OCI-LY7 (cell line): ENCODE measurements around the gene HDAC4. TPM values are rescaled to one million over a fixed set of nuclear protein-coding genes. Genes with fewer than 3 reads are reported as not detected.

ENCODE experiments used
- BruUV-seq: library from RNA; stranded (reverse); fragments of 400-500 nt; replicated peaks from 2 replicates; lab custom pipeline; 2021; lab: Mats Ljungman, UMichigan
- CTCF ChIA-PET: fragments of 300-600 bp; sonication (Branson Sonifier 250); formaldehyde crosslinking; loops from one replicate; lab custom pipeline; 2022; ENCODE audit warnings: antibody characterized with exemption; ENCODE audit not compliant: unreplicated experiment; lab: Charles Lee
- POLR2A ChIA-PET: fragments of 300-600 bp; sonication (Branson Sonifier 250); formaldehyde crosslinking; loops from one replicate; lab custom pipeline; 2022; ENCODE audit warnings: antibody characterized with exemption; lab: Charles Lee
- DNase-seq: peaks from one replicate; pipeline ENCODE4 v3.0.0-alpha.2; 2015; ENCODE audit warnings: low spot score
- H2AFZ ChIP-seq: fragments of 200-600 bp; sonication (generic), shearing (Covaris generic); 2 replicates; pipeline ENCODE4 v1.6.1; 2014; ENCODE audit warnings: mild to moderate bottlenecking, antibody characterized with exemption, low read length, moderate library complexity
- H3K27ac ChIP-seq: fragments of 200-600 bp; sonication (generic); 2 replicates; pipeline ENCODE4 v1.5.1; 2014; ENCODE audit warnings: mixed run types, low read depth, mild to moderate bottlenecking, moderate library complexity, low read length, inconsistent platforms; ENCODE audit not compliant: poor library complexity, severe bottlenecking
- H3K36me3 ChIP-seq: fragments of 200-600 bp; sonication (generic); 2 replicates; pipeline ENCODE4 v1.6.1; 2014; ENCODE audit warnings: mild to moderate bottlenecking, antibody characterized with exemption, low read length, moderate library complexity, mixed read lengths; ENCODE audit not compliant: insufficient read depth
- H3K4me1 ChIP-seq: fragments of 200-600 bp; sonication (generic); 2 replicates; pipeline ENCODE4 v1.5.1; 2014; ENCODE audit warnings: mild to moderate bottlenecking, low read length; ENCODE audit not compliant: insufficient read depth, poor library complexity, severe bottlenecking
- H3K4me2 ChIP-seq: fragments of 200-600 bp; sonication (generic); 2 replicates; pipeline ENCODE4 v1.6.1; 2014; ENCODE audit warnings: mild to moderate bottlenecking, low read length
- H3K4me3 ChIP-seq: fragments of 200-600 bp; sonication (generic); 2 replicates; pipeline ENCODE4 v1.5.1; 2014; ENCODE audit warnings: mild to moderate bottlenecking, low read depth, low read length; ENCODE audit not compliant: poor library complexity, severe bottlenecking
- H3K79me2 ChIP-seq: fragments of 200-600 bp; sonication (generic); 2 replicates; pipeline ENCODE4 v1.6.1; 2016; ENCODE audit warnings: low read depth, mild to moderate bottlenecking, low read length, moderate library complexity, mixed read lengths; ENCODE audit not compliant: insufficient read depth
- H3K9me2 ChIP-seq: fragments of 200-600 bp; sonication (generic); 2 replicates; pipeline ENCODE4 v1.6.1; 2016; ENCODE audit warnings: mild to moderate bottlenecking, low read length, mixed read lengths; ENCODE audit not compliant: insufficient read depth
- H3K9me3 ChIP-seq: fragments of 200-600 bp; sonication (generic); 2 replicates; pipeline ENCODE4 v1.6.1; 2014; ENCODE audit warnings: mild to moderate bottlenecking, mixed run types, low read length, mixed read lengths
- H4K20me1 ChIP-seq: fragments of 200-600 bp; sonication (generic); 2 replicates; pipeline ENCODE4 v1.6.1; 2014; ENCODE audit warnings: mild to moderate bottlenecking, antibody characterized with exemption, low read length, moderate library complexity, mixed read lengths; ENCODE audit not compliant: insufficient read depth
- CTCF ChIP-seq: fragments of 200-600 bp; sonication (generic); conservative IDR thresholded peaks from 2 replicates; pipeline ENCODE4 v1.5.1; 2014; ENCODE audit warnings: mild to moderate bottlenecking, antibody characterized with exemption, low read length, moderate library complexity, mixed read lengths
- EZH2phosphoT487 ChIP-seq: fragments of 200-600 bp; sonication (generic); IDR thresholded peaks from 2 replicates; pipeline ENCODE4 v1.6.1; 2018; ENCODE audit warnings: low read depth, borderline replicate concordance, mild to moderate bottlenecking, mixed run types, antibody characterized with exemption, low read length, moderate library complexity, mixed read lengths
- intact Hi-C: fragments of 100-400 bp; cut with micrococcal nuclease; formaldehyde crosslinking; loops from one replicate; pipeline ENCODE4 v1.10.0; 2022; ENCODE audit not compliant: unreplicated experiment
- total RNA-seq, 2 experiments: library from RNA; depleted of rRNA in 1 of 2; stranded (reverse); fragments of >200 nt in 1 of 2; shearing (Covaris generic) in 1 of 2; gene quantifications; 2 replicates each; pipeline ENCODE4 v1.2.3, GENCODE V29; 2014 to 2022

Gene HDAC4
- total RNA-seq, 2 experiments from 2014 or later, result 10.2 to 20.6 TPM

GRCh38 chr2:239264838-239265651 lies 135.8 kb downstream of the HDAC4 start:
- peak overlapping the region; percentile 61 for H3K4me2 ChIP-seq
- BruUV-seq, result no TSS peak

GRCh38 chr2:239264492-239264837 lies 136.4 kb downstream of the HDAC4 start:
- POLR2A ChIA-PET, result interaction anchor here (0.7 to 1.2 kb wide), 2 partner anchors 9 to 88 kb away, joined by 3 to 4 read pairs; no protein-coding TSS in a partner anchor
- Histone ChIP-seq H3K9me2 (no peaks in the 10 kb centered on the region), H3K27ac (no peak overlapping the region), H3K4me2 (peak overlapping the region; percentile 61), H2AFZ (no peak overlapping the region), H3K79me2 (no peaks in the 10 kb centered on the region), H3K36me3 (no peaks in the 10 kb centered on the region), H3K9me3 (no peaks in the 10 kb centered on the region), H3K4me1 (peaks cover 40% of the 10 kb centered on the region), H3K4me3 (peak overlapping the region; percentile 30), H4K20me1 (peaks cover 17% of the 10 kb centered on the region)
- peak; percentile 73 for DNase-seq
- intact Hi-C loops, result no loop called here
- TF ChIP-seq CTCF (no peak), EZH2phosphoT487 (no peak)
- CTCF ChIA-PET, result interaction anchor here (1.2 kb wide), 1 partner anchor 9 kb away, joined by 3 read pairs; no protein-coding TSS in a partner anchor
- BruUV-seq, result no TSS peak

More at GRCh38 chr2:239264838-239265651, 135.8 kb downstream of the HDAC4 start:
- TF ChIP-seq EZH2phosphoT487 (no peak), CTCF (no peak)
- H3K9me2 ChIP-seq, result no peaks in the 10 kb centered on the region
- intact Hi-C loops, result no loop called here
- peak overlapping the region; percentile 30 for H3K4me3 ChIP-seq
- CTCF ChIA-PET, result interaction anchor here (1.2 kb wide), 1 partner anchor 10 kb away, joined by 3 read pairs; no protein-coding TSS in a partner anchor
- no peaks in the 10 kb centered on the region for H3K9me3 ChIP-seq
- no peak overlapping the region for H3K27ac ChIP-seq
- H2AFZ ChIP-seq, result no peak overlapping the region
- POLR2A ChIA-PET, result interaction anchor here (0.7 kb wide), 1 partner anchor 87 kb away, joined by 3 read pairs; no protein-coding TSS in a partner anchor
- DNase-seq, result peak; percentile 38
- H3K79me2 ChIP-seq, result no peaks in the 10 kb centered on the region
- H3K4me1 ChIP-seq, result peaks cover 35% of the 10 kb centered on the region
- peaks cover 17% of the 10 kb centered on the region for H4K20me1 ChIP-seq
- H3K36me3 ChIP-seq, result no peaks in the 10 kb centered on the region
